ENCODE results near the gene ORM2. TPM values are rescaled to one million over a fixed set of nuclear protein-coding genes. Genes with fewer than 3 reads are reported as not detected.

Gene ORM2
- total RNA-seq, 2 donors from 2014 or later: not detected

GRCh38 chr9:114356792-114357191, 27.1 kb downstream of the ORM2 start:
- Histone ChIP-seq H3K36me3 (peaks cover 73% of the 10 kb centered on the region), H3K4me1 (no peaks in the 10 kb centered on the region), H3K4me3 (no peak overlapping the region), H3K9me3 (no peaks in the 10 kb centered on the region), H3K27me3 (no peaks in the 10 kb centered on the region), H3K27ac (no peak overlapping the region)
- DNase-seq (ENCODE audit: low spot score): no peak
- no peak for TF ChIP-seq CTCF (IDR thresholded peaks at IDR 0.05)

- DNase-seq (ENCODE audit: low spot score): no peak
- Histone ChIP-seq H3K4me3 (no peak overlapping the region), H3K27ac (no peak overlapping the region), H3K9me3 (no peaks in the 10 kb centered on the region), H3K36me3 (peaks cover 79% of the 10 kb centered on the region), H3K4me1 (no peaks in the 10 kb centered on the region), H3K27me3 (no peaks in the 10 kb centered on the region)
- no peak for TF ChIP-seq CTCF (IDR thresholded peaks at IDR 0.05)
Measured at GRCh38 chr9:114357360-114357759, 27.7 kb downstream of the ORM2 start.

GRCh38 chr9:114357911-114358328, 28.3 kb downstream of the ORM2 start:
- DNase-seq (ENCODE audit: low spot score): no peak
- peaks cover 83% of the 10 kb centered on the region for H3K36me3 ChIP-seq
- H3K4me3 ChIP-seq: no peak overlapping the region
- H3K27me3 ChIP-seq: no peaks in the 10 kb centered on the region
- no peak for TF ChIP-seq CTCF (IDR thresholded peaks at IDR 0.05)
- H3K4me1 ChIP-seq: no peaks in the 10 kb centered on the region
- no peaks in the 10 kb centered on the region for H3K9me3 ChIP-seq
- no peak overlapping the region for H3K27ac ChIP-seq

GRCh38 chr9:114359801-114360200, 30.1 kb downstream of the ORM2 start:
- no peak for DNase-seq (ENCODE audit: low spot score)
- Histone ChIP-seq H3K4me3 (no peak overlapping the region), H3K4me1 (no peaks in the 10 kb centered on the region), H3K27me3 (no peaks in the 10 kb centered on the region), H3K36me3 (peaks cover 95% of the 10 kb centered on the region), H3K27ac (no peak overlapping the region), H3K9me3 (no peaks in the 10 kb centered on the region)
- no peak for TF ChIP-seq CTCF (IDR thresholded peaks at IDR 0.05)

GRCh38 chr9:114361542-114361941, 31.9 kb downstream of the ORM2 start:
- peaks cover 79% of the 10 kb centered on the region for H3K36me3 ChIP-seq
- H3K27ac ChIP-seq: no peak overlapping the region
- no peaks in the 10 kb centered on the region for H3K9me3 ChIP-seq
- no peaks in the 10 kb centered on the region for H3K4me1 ChIP-seq
- H3K4me3 ChIP-seq: no peak overlapping the region
- no peaks in the 10 kb centered on the region for H3K27me3 ChIP-seq
- no peak for DNase-seq (ENCODE audit: low spot score)
- no peak for TF ChIP-seq CTCF (IDR thresholded peaks at IDR 0.05)

- no peak overlapping the region for H3K4me3 ChIP-seq
- H3K27me3 ChIP-seq: no peaks in the 10 kb centered on the region
- no peak overlapping the region for H3K27ac ChIP-seq
- no peaks in the 10 kb centered on the region for H3K9me3 ChIP-seq
- H3K36me3 ChIP-seq: peaks cover 76% of the 10 kb centered on the region
- DNase-seq (ENCODE audit: low spot score): no peak
- peaks cover 0 to 4% of the 10 kb centered on the region in 2 donors for H3K4me1 ChIP-seq
- TF ChIP-seq CTCF (IDR thresholded peaks at IDR 0.05): no peak
Measured at GRCh38 chr9:114362394-114362793, 32.7 kb downstream of the ORM2 start.

Data from right atrium auricular region (tissue), 2 donors.